HepG2 (cell line): ENCODE data around the gene ST6GALNAC4. TPM values are rescaled to one million over a fixed set of nuclear protein-coding genes. Genes with fewer than 3 reads are reported as not detected.

Experiments used
- ADNP ChIP-seq: sonication (generic); formaldehyde crosslinking; IDR thresholded peaks from 2 replicates; pipeline ENCODE4 v1.4.0; 2020; ENCODE audit warnings: missing genetic modification reagents
- CCDC6 ChIP-seq: sonication (generic); formaldehyde crosslinking; IDR thresholded peaks from 2 replicates; pipeline ENCODE4 v1.8.1; 2022; ENCODE audit warnings: mild to moderate bottlenecking, missing genetic modification reagents, moderate library complexity
- CSRNP1 ChIP-seq: sonication (generic); formaldehyde crosslinking; IDR thresholded peaks from 2 replicates; pipeline ENCODE4 v1.8.1; 2023; ENCODE audit warnings: mild to moderate bottlenecking, missing genetic modification reagents
- DR1 ChIP-seq: sonication (generic); formaldehyde crosslinking; IDR thresholded peaks from 2 replicates; pipeline ENCODE4 v1.8.0; 2021; ENCODE audit warnings: mild to moderate bottlenecking, missing genetic modification reagents, inconsistent platforms
- FOSL2 ChIP-seq: sonication (generic); formaldehyde crosslinking; IDR thresholded peaks from 2 replicates; pipeline ENCODE4 v1.4.0; 2020; ENCODE audit warnings: missing genetic modification reagents
- FOXJ3 ChIP-seq: sonication (generic); formaldehyde crosslinking; IDR thresholded peaks from 2 replicates; pipeline ENCODE4 v1.4.0; 2020; ENCODE audit warnings: missing genetic modification reagents, mild to moderate bottlenecking, borderline replicate concordance
- GABPA ChIP-seq, 2 experiments: IDR thresholded peaks; 2 replicates each; pipeline ENCODE4 v1.6.1; 2011 to 2016; ENCODE audit warnings: low read depth in 2 of 2, low read length in 1 of 2, missing biosample characterization in 1 of 2, missing genetic modification characterization in 1 of 2
- KLF16 ChIP-seq, 2 experiments: sonication (generic) in 1 of 2; formaldehyde crosslinking in 1 of 2; IDR thresholded peaks; 2 replicates each; pipeline versions ENCODE4 v1.6.1 to v1.8.0; 2016 to 2023; ENCODE audit warnings: missing genetic modification reagents in 2 of 2, missing compliant biosample characterization in 1 of 2
- RAD51 ChIP-seq: fragments of 450-650 bp; IDR thresholded peaks from 2 replicates; pipeline ENCODE4 v1.6.1; 2016; ENCODE audit warnings: borderline replicate concordance
- SALL1 ChIP-seq: sonication (generic); formaldehyde crosslinking; IDR thresholded peaks from 2 replicates; pipeline ENCODE4 v1.8.0; 2022; ENCODE audit warnings: mild to moderate bottlenecking, missing genetic modification reagents
- TOPORS ChIP-seq: sonication (generic); formaldehyde crosslinking; IDR thresholded peaks from 2 replicates; pipeline ENCODE4 v1.8.0; 2023; ENCODE audit warnings: mild to moderate bottlenecking, missing genetic modification reagents
- ZFP62 ChIP-seq: sonication (generic); formaldehyde crosslinking; IDR thresholded peaks from 2 replicates; pipeline ENCODE4 v1.4.0; 2020; ENCODE audit warnings: missing genetic modification reagents
- ZKSCAN1 ChIP-seq: fragments of 150-350 bp; IDR thresholded peaks from 2 replicates; pipeline ENCODE4 v1.6.1; 2014; ENCODE audit warnings: low read length
- ZNF318 ChIP-seq: sonication (generic); formaldehyde crosslinking; IDR thresholded peaks from 2 replicates; pipeline ENCODE4 v1.4.0; 2020; ENCODE audit warnings: mild to moderate bottlenecking, missing genetic modification reagents
- ZNF841 ChIP-seq: sonication (generic); formaldehyde crosslinking; IDR thresholded peaks from 2 replicates; pipeline ENCODE4 v1.8.1; 2023; ENCODE audit warnings: missing genetic modification reagents, borderline replicate concordance
- polyA plus RNA-seq, 8 experiments: library from polyadenylated mRNA; depleted of rRNA in 3 of 8; stranded (reverse) in 7 of 8; unstranded in 1 of 8; fragments of >200 nt; fragmentation: Illumina TruSeq in 4 of 8; extraction: Trizol in 4 of 8; gene quantifications; 2 replicates each; pipeline versions ENCODE4 v1.2.1 to v1.2.3, GENCODE V29; 2011 to 2016; ENCODE audit warnings: low read depth in 4 of 8, missing spikeins in 1 of 8, mixed read lengths in 1 of 8; ENCODE audit not compliant: insufficient read depth in 1 of 8
- total RNA-seq, 5 experiments: library from RNA; depleted of rRNA; stranded (reverse); fragments of >200 nt; fragmentation: Illumina TruSeq; extraction: Trizol; gene quantifications; 2 replicates each; pipeline ENCODE4 v1.2.3, GENCODE V29; 2016; ENCODE audit warnings: low read depth in 1 of 5
- TF ChIP-seq, protein P1 (sequence below): sonication (generic); formaldehyde crosslinking; IDR thresholded peaks from 2 replicates; pipeline ENCODE4 v1.5.0; 2020; ENCODE audit warnings: missing genetic modification reagents, mild to moderate bottlenecking, borderline replicate concordance

The ST6GALNAC4 gene
- total and polyA plus RNA-seq, 2 of the 13 experiments (the other 11 are each of a cell fraction or from before 2014, with no cell fraction given) = 18.8 to 27.7 TPM

- TF ChIP-seq ZKSCAN1 = no peak
- no peak for TF ChIP-seq KLF16 (CRISPR knock-in tag; IDR thresholded peaks at IDR 0.05)
- TF ChIP-seq DR1 (CRISPR knock-in tag) = peak; percentile 72
- TF ChIP-seq TOPORS (CRISPR knock-in tag) = no peak
- TF ChIP-seq RAD51 = no peak
- peak; percentile 50; the same call in 1 of the 2 replicates for TF ChIP-seq CCDC6
- peak; percentile 35; the same call in 1 of the 2 replicates for TF ChIP-seq CSRNP1 (CRISPR knock-in tag)
- no peak for TF ChIP-seq FOSL2 (CRISPR knock-in tag)
- TF ChIP-seq ZFP62 = no peak
- TF ChIP-seq ZNF318 (CRISPR knock-in tag) = no peak
- TF ChIP-seq SALL1 = peak; percentile 57
- TF ChIP-seq FOXJ3 (CRISPR knock-in tag) = no peak
- TF ChIP-seq ADNP = no peak
- no peak for TF ChIP-seq GABPA (IDR thresholded peaks at IDR 0.05; ENCODE audit: low read depth, low read length)
- no peak for TF ChIP-seq GABPA (CRISPR knock-in tag; IDR thresholded peaks at IDR 0.05; ENCODE audit: low read depth)
- TF ChIP-seq, protein P1, sequence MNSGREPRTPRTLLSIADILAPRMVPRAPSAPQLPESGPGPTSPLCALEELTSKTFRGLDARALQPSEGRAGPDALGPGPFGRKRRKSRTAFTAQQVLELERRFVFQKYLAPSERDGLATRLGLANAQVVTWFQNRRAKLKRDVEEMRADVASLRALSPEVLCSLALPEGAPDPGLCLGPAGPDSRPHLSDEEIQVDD (CRISPR knock-in tag) = no peak
- TF ChIP-seq ZNF841 (CRISPR knock-in tag) = no peak
These were observed 39.3 kb downstream of the ST6GALNAC4 start, which contains the start of gene AK1 (continued) for GRCh38 chr9:127877566-127877998.
